Sigmoid colon (tissue), 3 donors: ENCODE data around the gene TTBK2.

ENCODE experiments used
- POLR2A ChIP-seq, 2 donors: fragments of 450-650 bp; IDR thresholded peaks; one replicate each; pipeline ENCODE4 v1.6.1; 2016; ENCODE audit warnings: antibody characterized with exemption in 2 of 2, mild to moderate bottlenecking in 2 of 2, moderate library complexity in 2 of 2
- TF ChIP-seq, protein P1 (sequence below), 4 experiments: fragments of 450-650 bp in 3 of 4; fragments of 200-600 bp in 1 of 4; IDR thresholded peaks; one replicate each; pipeline ENCODE4 v1.5.1; 2016 to 2019; ENCODE audit warnings: antibody characterized with exemption in 4 of 4, mild to moderate bottlenecking in 3 of 4, moderate library complexity in 2 of 4

DNA sequence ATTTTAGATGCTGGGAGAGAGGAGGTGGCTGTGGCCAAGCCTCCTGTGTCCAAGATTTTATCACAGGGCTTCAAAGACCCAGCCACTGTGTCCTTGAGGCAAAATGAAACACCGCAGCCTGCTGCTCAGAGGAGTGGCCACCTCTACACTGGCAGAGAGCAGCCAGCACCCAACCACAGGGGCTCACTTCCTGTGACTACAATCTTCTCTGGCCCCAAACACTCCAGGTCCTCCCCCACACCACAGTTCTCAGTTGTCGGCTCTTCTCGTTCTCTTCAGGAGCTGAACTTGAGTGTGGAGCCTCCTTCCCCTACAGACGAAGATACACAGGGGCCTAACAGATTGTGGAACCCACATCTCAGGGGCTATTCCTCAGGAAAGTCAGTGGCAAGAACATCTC, 229.3 kb downstream of the TTBK2 start:
- TF ChIP-seq, protein P1, sequence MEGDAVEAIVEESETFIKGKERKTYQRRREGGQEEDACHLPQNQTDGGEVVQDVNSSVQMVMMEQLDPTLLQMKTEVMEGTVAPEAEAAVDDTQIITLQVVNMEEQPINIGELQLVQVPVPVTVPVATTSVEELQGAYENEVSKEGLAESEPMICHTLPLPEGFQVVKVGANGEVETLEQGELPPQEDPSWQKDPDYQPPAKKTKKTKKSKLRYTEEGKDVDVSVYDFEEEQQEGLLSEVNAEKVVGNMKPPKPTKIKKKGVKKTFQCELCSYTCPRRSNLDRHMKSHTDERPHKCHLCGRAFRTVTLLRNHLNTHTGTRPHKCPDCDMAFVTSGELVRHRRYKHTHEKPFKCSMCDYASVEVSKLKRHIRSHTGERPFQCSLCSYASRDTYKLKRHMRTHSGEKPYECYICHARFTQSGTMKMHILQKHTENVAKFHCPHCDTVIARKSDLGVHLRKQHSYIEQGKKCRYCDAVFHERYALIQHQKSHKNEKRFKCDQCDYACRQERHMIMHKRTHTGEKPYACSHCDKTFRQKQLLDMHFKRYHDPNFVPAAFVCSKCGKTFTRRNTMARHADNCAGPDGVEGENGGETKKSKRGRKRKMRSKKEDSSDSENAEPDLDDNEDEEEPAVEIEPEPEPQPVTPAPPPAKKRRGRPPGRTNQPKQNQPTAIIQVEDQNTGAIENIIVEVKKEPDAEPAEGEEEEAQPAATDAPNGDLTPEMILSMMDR (IDR thresholded peaks at IDR 0.05), result no peak
- no peak for TF ChIP-seq POLR2A (IDR thresholded peaks at IDR 0.05)
